Measurements from ENCODE around the gene FMO3.

DNA sequence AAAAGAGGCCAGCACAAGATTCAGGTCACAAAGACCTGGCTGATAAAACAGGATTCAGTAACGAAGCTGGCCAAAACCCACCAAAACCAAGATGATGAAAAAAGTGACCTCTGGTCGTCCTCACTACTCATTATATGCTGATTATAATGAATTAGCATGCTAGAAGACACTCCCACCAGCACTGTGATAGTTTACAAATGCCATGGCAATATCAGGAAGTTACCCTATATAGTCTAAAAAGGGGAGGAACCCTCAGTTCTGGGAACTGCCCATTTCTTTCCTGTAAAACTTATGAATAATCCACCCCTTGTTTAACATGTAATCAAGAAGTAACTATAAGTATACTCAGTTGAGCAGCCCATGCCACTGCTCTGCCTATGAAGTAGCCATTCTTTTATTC lies 68.4 kb downstream of the FMO3 start:
- TF ChIP-seq, protein P1, sequence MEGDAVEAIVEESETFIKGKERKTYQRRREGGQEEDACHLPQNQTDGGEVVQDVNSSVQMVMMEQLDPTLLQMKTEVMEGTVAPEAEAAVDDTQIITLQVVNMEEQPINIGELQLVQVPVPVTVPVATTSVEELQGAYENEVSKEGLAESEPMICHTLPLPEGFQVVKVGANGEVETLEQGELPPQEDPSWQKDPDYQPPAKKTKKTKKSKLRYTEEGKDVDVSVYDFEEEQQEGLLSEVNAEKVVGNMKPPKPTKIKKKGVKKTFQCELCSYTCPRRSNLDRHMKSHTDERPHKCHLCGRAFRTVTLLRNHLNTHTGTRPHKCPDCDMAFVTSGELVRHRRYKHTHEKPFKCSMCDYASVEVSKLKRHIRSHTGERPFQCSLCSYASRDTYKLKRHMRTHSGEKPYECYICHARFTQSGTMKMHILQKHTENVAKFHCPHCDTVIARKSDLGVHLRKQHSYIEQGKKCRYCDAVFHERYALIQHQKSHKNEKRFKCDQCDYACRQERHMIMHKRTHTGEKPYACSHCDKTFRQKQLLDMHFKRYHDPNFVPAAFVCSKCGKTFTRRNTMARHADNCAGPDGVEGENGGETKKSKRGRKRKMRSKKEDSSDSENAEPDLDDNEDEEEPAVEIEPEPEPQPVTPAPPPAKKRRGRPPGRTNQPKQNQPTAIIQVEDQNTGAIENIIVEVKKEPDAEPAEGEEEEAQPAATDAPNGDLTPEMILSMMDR (conservative IDR thresholded peaks at IDR 0.05 in 1 of 2, IDR thresholded peaks at IDR 0.05 in 1 of 2; ENCODE audit: low read depth in 1 of 2, low read length in 2 of 2): no peak
- TF ChIP-seq EZH2 (IDR thresholded peaks at IDR 0.05; ENCODE audit: low read length, missing control alignments): no peak
